MM.1S (cell line): Measurements from ENCODE around the gene SDHD.

Source experiments
- CTCF ChIP-seq: fragments of 300-600 bp; sonication (generic); IDR thresholded peaks from 2 replicates; pipeline ENCODE4 v1.5.1; 2016; ENCODE audit warnings: antibody characterized with exemption, low read length, mixed read lengths
- EZH2 ChIP-seq: fragments of 300-600 bp; sonication (generic); optimal IDR thresholded peaks from 2 replicates; pipeline ENCODE3; 2017; ENCODE audit warnings: low read depth, mild to moderate bottlenecking, antibody characterized with exemption, low read length, mixed read lengths

- TF ChIP-seq EZH2, result no peak
- TF ChIP-seq CTCF, result no peak
Measured at GRCh38 chr11:112042161-112042960, 44.3 kb upstream of the SDHD start.
